DOHH2 (cell line): ENCODE measurements around the gene MAPK6.

Source experiments
- EZH2phosphoT487 ChIP-seq: fragments of 200-600 bp; sonication (generic); IDR thresholded peaks from 2 replicates; pipeline ENCODE4 v1.6.1; 2017; ENCODE audit warnings: borderline replicate concordance, mild to moderate bottlenecking, antibody characterized with exemption, low read length, moderate library complexity, mixed read lengths
- TF ChIP-seq, protein P1 (sequence below): fragments of 200-600 bp; sonication (generic); IDR thresholded peaks from one replicate; pipeline ENCODE4 v1.5.1; 2014; ENCODE audit warnings: antibody characterized with exemption, mild to moderate bottlenecking, low read depth, low read length; ENCODE audit not compliant: poor library complexity, severe bottlenecking

DNA sequence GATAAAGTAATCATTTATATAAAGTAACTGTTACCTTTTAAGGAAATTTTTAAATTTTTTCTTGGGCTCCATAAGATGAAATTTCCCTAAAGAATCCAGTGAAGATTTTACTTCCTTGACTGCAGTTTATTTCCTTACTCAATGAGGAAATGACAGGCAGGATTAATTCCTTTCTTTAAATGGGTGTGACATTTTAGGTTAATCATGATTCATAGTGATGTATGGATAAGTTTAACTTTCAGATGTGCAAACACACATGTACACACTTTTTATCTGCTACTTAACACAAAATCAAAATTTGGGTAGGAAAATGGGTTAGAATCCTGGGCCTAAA lies 36.3 kb upstream of the MAPK6 start:
- TF ChIP-seq, protein P1, sequence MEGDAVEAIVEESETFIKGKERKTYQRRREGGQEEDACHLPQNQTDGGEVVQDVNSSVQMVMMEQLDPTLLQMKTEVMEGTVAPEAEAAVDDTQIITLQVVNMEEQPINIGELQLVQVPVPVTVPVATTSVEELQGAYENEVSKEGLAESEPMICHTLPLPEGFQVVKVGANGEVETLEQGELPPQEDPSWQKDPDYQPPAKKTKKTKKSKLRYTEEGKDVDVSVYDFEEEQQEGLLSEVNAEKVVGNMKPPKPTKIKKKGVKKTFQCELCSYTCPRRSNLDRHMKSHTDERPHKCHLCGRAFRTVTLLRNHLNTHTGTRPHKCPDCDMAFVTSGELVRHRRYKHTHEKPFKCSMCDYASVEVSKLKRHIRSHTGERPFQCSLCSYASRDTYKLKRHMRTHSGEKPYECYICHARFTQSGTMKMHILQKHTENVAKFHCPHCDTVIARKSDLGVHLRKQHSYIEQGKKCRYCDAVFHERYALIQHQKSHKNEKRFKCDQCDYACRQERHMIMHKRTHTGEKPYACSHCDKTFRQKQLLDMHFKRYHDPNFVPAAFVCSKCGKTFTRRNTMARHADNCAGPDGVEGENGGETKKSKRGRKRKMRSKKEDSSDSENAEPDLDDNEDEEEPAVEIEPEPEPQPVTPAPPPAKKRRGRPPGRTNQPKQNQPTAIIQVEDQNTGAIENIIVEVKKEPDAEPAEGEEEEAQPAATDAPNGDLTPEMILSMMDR: no peak
- TF ChIP-seq EZH2phosphoT487: no peak
